Anterior cingulate cortex (tissue), 58 donors: Measurements from ENCODE around the gene ABCB8.

Experiments used
- DNase-seq, 58 donors: peaks; one replicate each; lab custom pipeline; 2025; lab: John Stamatoyannopoulos, UW

Gene ABCB8

GRCh38 chr7:151081170-151082101 lies 53.2 kb downstream of the ABCB8 start:
- peak in 1 of 58 donors; percentile 12 for DNase-seq

GRCh38 chr7:151082141-151083070 lies 54.2 kb downstream of the ABCB8 start:
- DNase-seq: no peak

- peak in 56 of 58 donors; percentile 28 to 87 (median 68) for DNase-seq
Measured at GRCh38 chr7:151083071-151083823, 55.0 kb downstream of the ABCB8 start, which contains the start of gene TMUB1. TSS of gene TMUB1 (minus strand) at chr7:151083493. CDS start at chr7:151082563, 930 bp downstream.

GRCh38 chr7:151083824-151084160 lies 55.5 kb downstream of the ABCB8 start:
- DNase-seq: no peak

GRCh38 chr7:151085329-151085690 lies 57.1 kb downstream of the ABCB8 start:
- no peak for DNase-seq

- DNase-seq: peak; percentile 14 to 93 (median 83)
Measured at GRCh38 chr7:151085691-151086620, 57.7 kb downstream of the ABCB8 start, which contains the start of gene AGAP3. TSS of gene AGAP3 (plus strand) at chr7:151086475. CDS start at chr7:151086742, 267 bp downstream.

- DNase-seq: peak in 8 of 58 donors; percentile 39 to 61 (median 46)
Measured at GRCh38 chr7:151086802-151087244, 58.6 kb downstream of the ABCB8 start.

- peak in 47 of 58 donors; percentile 19 to 70 (median 49) for DNase-seq
Measured at GRCh38 chr7:151087245-151088018, 59.2 kb downstream of the ABCB8 start.

- DNase-seq: peak in 2 of 58 donors; percentile 26 to 33
Measured at GRCh38 chr7:151088019-151088855, 60.0 kb downstream of the ABCB8 start.

GRCh38 chr7:151088856-151089699 lies 60.8 kb downstream of the ABCB8 start:
- peak in 30 of 58 donors; percentile 4 to 59 (median 32) for DNase-seq

- DNase-seq: no peak
Measured at GRCh38 chr7:151089893-151090730, 61.9 kb downstream of the ABCB8 start.

GRCh38 chr7:151091003-151091402 lies 62.8 kb downstream of the ABCB8 start:
- DNase-seq: no peak

GRCh38 chr7:151091431-151091830 lies 63.2 kb downstream of the ABCB8 start:
- DNase-seq: no peak

GRCh38 chr7:151091988-151092387 lies 63.7 kb downstream of the ABCB8 start:
- no peak for DNase-seq

- no peak for DNase-seq
Measured at GRCh38 chr7:151093748-151094147, 65.5 kb downstream of the ABCB8 start.
